SK-N-SH (cell line): ENCODE measurements around the gene CFAP70. TPM values are rescaled to one million over a fixed set of nuclear protein-coding genes. Genes with fewer than 3 reads are reported as not detected.

Source experiments
- CTCF ChIA-PET: fragments of 300-600, 350-600 bp; formaldehyde crosslinking; extraction: SDS; loops from one replicate; lab custom pipeline; 2021; lab: Yijun Ruan, JAX
- POLR2A ChIA-PET: fragments of 350-600 bp; sonication (Branson Sonifier 250); formaldehyde crosslinking; extraction: SDS; loops from one replicate; lab custom pipeline; 2020; ENCODE audit warnings: antibody characterized with exemption, inconsistent platforms; lab: Yijun Ruan, JAX
- DNase-seq: peaks from one replicate; pipeline ENCODE4 v3.0.0; 2012
- H2AFZ ChIP-seq: fragments of 200-600 bp; sonication (generic); 2 replicates; pipeline ENCODE4 v1.8.1; 2016; ENCODE audit warnings: antibody characterized with exemption, mild to moderate bottlenecking, low read depth
- H3F3A ChIP-seq: fragments of 200-600 bp; sonication (generic); replicated peaks from 2 replicates; pipeline ENCODE3; 2016; ENCODE audit warnings: antibody characterized with exemption, mild to moderate bottlenecking; ENCODE audit not compliant: insufficient read depth
- H3K27ac ChIP-seq, 2 experiments: fragments of 200-500 bp in 1 of 2; fragments of 200-600 bp in 1 of 2; sonication (Bioruptor generic) in 1 of 2; sonication (generic), shearing (Covaris generic) in 1 of 2; 2 replicates each; pipeline versions ENCODE4 v1.5.1 to v1.6.1; 2014 to 2016; ENCODE audit warnings: low read depth in 2 of 2, inconsistent platforms in 1 of 2, low read length in 1 of 2, mild to moderate bottlenecking in 1 of 2, mixed read lengths in 1 of 2
- H3K27me3 ChIP-seq: fragments of 200-600 bp; sonication (generic), shearing (Covaris generic); 2 replicates; pipeline ENCODE4 v1.6.1; 2016; ENCODE audit warnings: mixed run types; ENCODE audit not compliant: insufficient read depth
- H3K36me3 ChIP-seq, 2 experiments: fragments of 200-500 bp in 1 of 2; fragments of 200-600 bp in 1 of 2; sonication (Bioruptor generic) in 1 of 2; sonication (generic) in 1 of 2; replicated peaks in 1 of 2; 2 replicates each; pipeline versions ENCODE3 to v1.5.1; 2014 to 2016; ENCODE audit warnings: low read length in 1 of 2, mild to moderate bottlenecking in 1 of 2; ENCODE audit not compliant: insufficient read depth in 2 of 2, control insufficient read depth in 1 of 2
- H3K4me1 ChIP-seq, 2 experiments: fragments of 200-500 bp in 1 of 2; fragments of 200-600 bp in 1 of 2; sonication (Bioruptor generic) in 1 of 2; sonication (generic), shearing (Covaris generic) in 1 of 2; 2 replicates each; pipeline versions ENCODE4 v1.5.1 to v1.6.1; 2014 to 2016; ENCODE audit warnings: low read depth in 1 of 2, low read length in 1 of 2, mixed run types in 1 of 2; ENCODE audit not compliant: insufficient read depth in 2 of 2, control insufficient read depth in 1 of 2
- H3K4me2 ChIP-seq: fragments of 200-600 bp; sonication (generic), shearing (Covaris generic); 2 replicates; pipeline ENCODE4 v1.6.1; 2017; ENCODE audit warnings: mixed run types
- H3K4me3 ChIP-seq, 2 experiments: fragments of 200-500 bp in 1 of 2; fragments of 200-600 bp in 1 of 2; sonication (Bioruptor generic) in 1 of 2; sonication (generic), shearing (Covaris generic) in 1 of 2; 2 replicates each; pipeline versions ENCODE4 v1.5.1 to v1.8.1; 2014 to 2016; ENCODE audit warnings: low read depth in 2 of 2, inconsistent platforms in 1 of 2, low read length in 1 of 2, mild to moderate bottlenecking in 1 of 2, mixed read lengths in 1 of 2, moderate library complexity in 1 of 2
- H3K79me2 ChIP-seq: fragments of 200-600 bp; sonication (generic); 2 replicates; pipeline ENCODE4 v1.8.1; 2017; ENCODE audit warnings: mild to moderate bottlenecking; ENCODE audit not compliant: insufficient read depth
- H3K9ac ChIP-seq: fragments of 200-600 bp; sonication (generic); 2 replicates; pipeline ENCODE4 v1.6.1; 2017; ENCODE audit warnings: mixed run types
- H3K9me2 ChIP-seq: fragments of 200-600 bp; sonication (generic); 2 replicates; pipeline ENCODE4 v1.6.1; 2017; ENCODE audit warnings: mixed run types
- H3K9me3 ChIP-seq: fragments of 200-600 bp; sonication (generic); 2 replicates; pipeline ENCODE4 v1.6.1; 2017; ENCODE audit warnings: mixed run types, mild to moderate bottlenecking, moderate library complexity
- H4K20me1 ChIP-seq: fragments of 200-600 bp; sonication (generic); 2 replicates; pipeline ENCODE4 v1.6.1; 2017; ENCODE audit warnings: mild to moderate bottlenecking, mixed run types; ENCODE audit not compliant: insufficient read depth
- CHD2 ChIP-seq: fragments of 150-350 bp; IDR thresholded peaks from 2 replicates; pipeline ENCODE4 v1.6.1; 2018; ENCODE audit warnings: low read length; ENCODE audit not compliant: partially characterized antibody
- EP300 ChIP-seq, 2 experiments: IDR thresholded peaks; 2 replicates each; pipeline versions ENCODE4 v1.4.0 to v1.6.1; 2012; ENCODE audit warnings: borderline replicate concordance in 1 of 2, low read depth in 1 of 2, low read length in 1 of 2
- FOSL2 ChIP-seq: IDR thresholded peaks from 2 replicates; pipeline ENCODE4 v1.4.0; 2012; ENCODE audit warnings: low read depth, mild to moderate bottlenecking, moderate library complexity, borderline replicate concordance
- FOXJ3 ChIP-seq: sonication (generic); formaldehyde crosslinking; IDR thresholded peaks from 2 replicates; pipeline ENCODE4 v1.5.1; 2020; ENCODE audit warnings: mild to moderate bottlenecking, missing genetic modification reagents
- FOXM1 ChIP-seq: IDR thresholded peaks from 2 replicates; pipeline ENCODE4 v1.4.0; 2012; ENCODE audit warnings: low read depth, mild to moderate bottlenecking
- GATA2 ChIP-seq: sonication (generic); formaldehyde crosslinking; IDR thresholded peaks from 2 replicates; pipeline ENCODE4 v1.5.0; 2020; ENCODE audit warnings: mild to moderate bottlenecking, missing genetic modification reagents
- IRF3 ChIP-seq: fragments of 150-350 bp; IDR thresholded peaks from 2 replicates; pipeline ENCODE4 v1.6.1; 2016; ENCODE audit warnings: mild to moderate bottlenecking, low read depth, low read length
- JUND ChIP-seq: IDR thresholded peaks from 2 replicates; pipeline ENCODE4 v1.4.0; 2012
- MAX ChIP-seq: IDR thresholded peaks from 2 replicates; pipeline ENCODE4 v1.4.0; 2012; ENCODE audit warnings: low read depth
- MEF2A ChIP-seq: IDR thresholded peaks from 2 replicates; pipeline ENCODE4 v1.4.0; 2012; ENCODE audit warnings: low read depth, borderline replicate concordance
- MXI1 ChIP-seq: IDR thresholded peaks from 2 replicates; pipeline ENCODE4 v1.6.1; 2012; ENCODE audit warnings: mild to moderate bottlenecking, low read depth, low read length, improper control_type of control experiment
- NFIC ChIP-seq: IDR thresholded peaks from 2 replicates; pipeline ENCODE4 v1.4.0; 2012; ENCODE audit warnings: borderline replicate concordance
- PBX3 ChIP-seq: IDR thresholded peaks from 2 replicates; pipeline ENCODE4; 2012
- POLR2AphosphoS5 ChIP-seq: IDR thresholded peaks from 2 replicates; pipeline ENCODE4 v1.6.1; 2012; ENCODE audit warnings: low read depth, low read length
- RCOR1 ChIP-seq: fragments of 150-350 bp; IDR thresholded peaks from 2 replicates; pipeline ENCODE4 v1.6.1; 2017; ENCODE audit warnings: antibody characterized with exemption, low read length
- REST ChIP-seq: IDR thresholded peaks from 2 replicates; pipeline ENCODE4 v1.6.1; 2012; ENCODE audit warnings: mild to moderate bottlenecking, low read depth, low read length, moderate library complexity
- RXRA ChIP-seq: IDR thresholded peaks from 2 replicates; pipeline ENCODE4 v1.4.0; 2012; ENCODE audit warnings: low read depth, mild to moderate bottlenecking, borderline replicate concordance
- SIN3A ChIP-seq: IDR thresholded peaks from 2 replicates; pipeline ENCODE4 v1.6.1; 2012; ENCODE audit warnings: low read depth, mild to moderate bottlenecking, low read length, moderate library complexity, borderline replicate concordance
- TAF1 ChIP-seq: IDR thresholded peaks from 2 replicates; pipeline ENCODE4 v1.6.1; 2012; ENCODE audit warnings: low read depth, mild to moderate bottlenecking, low read length, moderate library complexity, borderline replicate concordance
- TCF12 ChIP-seq: IDR thresholded peaks from 2 replicates; pipeline ENCODE4 v1.4.0; 2012
- USF2 ChIP-seq: fragments of 150-350 bp; IDR thresholded peaks from 2 replicates; pipeline ENCODE4 v1.6.1; 2017; ENCODE audit warnings: antibody characterized with exemption, low read length, low read depth, borderline replicate concordance
- YY1 ChIP-seq: IDR thresholded peaks from 2 replicates; pipeline ENCODE4 v1.4.0; 2012; ENCODE audit warnings: low read depth, mild to moderate bottlenecking
- ZBTB33 ChIP-seq: IDR thresholded peaks from 2 replicates; pipeline ENCODE4 v1.4.0; 2012; ENCODE audit warnings: low read depth, borderline replicate concordance
- WGBS: methylation state at CpG from one replicate; pipeline ENCODE4 v1.1.6; 2017; ENCODE audit warnings: low lambda C conversion rate; 5-methylcytosine and 5-hydroxymethylcytosine counted together
- polyA plus RNA-seq, 3 experiments: library from polyadenylated mRNA; depleted of rRNA; stranded (reverse); fragments of >200 nt; gene quantifications; 2 replicates each; pipeline ENCODE4 v1.2.3, GENCODE V29; 2012

CFAP70 gene
- polyA plus RNA-seq, 1 of the 3 experiments (the other 2 are of a cell fraction) = 0.74 TPM

GRCh38 chr10:73358331-73359279 lies at the start of gene CFAP70 (continued):
- TF ChIP-seq TAF1 (peak; percentile 78), SIN3A (peak; percentile 95; the same call in 1 of the 2 replicates), RXRA (no peak), IRF3 (no peak), PBX3 (no peak), MEF2A (no peak), MXI1 (no peak; the same call in 1 of the 2 replicates), FOXJ3 (CRISPR knock-in tag) (no peak), POLR2AphosphoS5 (peak; percentile 97), NFIC (no peak), YY1 (0 out of 2 replicates have a peak, but pooled peaks have one; percentile 22)

GRCh38 chr10:73408061-73408460 lies 49.4 kb upstream of the CFAP70 start:
- no peak overlapping the region for H2AFZ ChIP-seq
- no peak overlapping the region for H3K4me2 ChIP-seq
- peaks cover 4 to 8% of the 10 kb centered on the region in 2 experiments; a peak in 1 of 4 replicates for H3K4me1 ChIP-seq
- 83% methylated on average over 5 of the region's 5 CpGs for WGBS
- no peaks in the 10 kb centered on the region for H3K27me3 ChIP-seq
- peaks cover 66% of the 10 kb centered on the region for H4K20me1 ChIP-seq
- no peak overlapping the region for H3K9ac ChIP-seq
- DNase-seq = no peak
- H3K27ac ChIP-seq = no peak overlapping the region
- H3K36me3 ChIP-seq = peaks cover 3 to 27% of the 10 kb centered on the region in 2 experiments
- peaks cover under 1% of the 10 kb centered on the region for H3F3A ChIP-seq
- ChIA-PET CTCF (no interaction called here), POLR2A (no interaction called here)
- no peaks in the 10 kb centered on the region for H3K9me2 ChIP-seq
- H3K9me3 ChIP-seq = no peaks in the 10 kb centered on the region
- peaks cover 100% of the 10 kb centered on the region for H3K79me2 ChIP-seq
- no peak overlapping the region for H3K4me3 ChIP-seq
- no peak for TF ChIP-seq REST
- no peak for TF ChIP-seq MAX
- TF ChIP-seq CHD2 = no peak
- TF ChIP-seq POLR2AphosphoS5 = no peak
- no peak for TF ChIP-seq RCOR1
- TF ChIP-seq USF2 = no peak
- no peak for TF ChIP-seq JUND
- no peak for TF ChIP-seq FOSL2
- TF ChIP-seq GATA2 = no peak
- TF ChIP-seq FOXM1 = no peak
- no peak for TF ChIP-seq TCF12
- TF ChIP-seq ZBTB33 = no peak
- no peak for TF ChIP-seq EP300 (IDR thresholded peaks at IDR 0.05; ENCODE audit: borderline replicate concordance in 1 of 2, low read depth in 1 of 2, low read length in 1 of 2)
